Measurements from ENCODE around the gene RBMX. TPM values are rescaled to one million over a fixed set of nuclear protein-coding genes. Genes with fewer than 3 reads are reported as not detected.

Gene RBMX
- total RNA-seq, 2 donors from 2014 or later: 103 to 139 TPM

DNA sequence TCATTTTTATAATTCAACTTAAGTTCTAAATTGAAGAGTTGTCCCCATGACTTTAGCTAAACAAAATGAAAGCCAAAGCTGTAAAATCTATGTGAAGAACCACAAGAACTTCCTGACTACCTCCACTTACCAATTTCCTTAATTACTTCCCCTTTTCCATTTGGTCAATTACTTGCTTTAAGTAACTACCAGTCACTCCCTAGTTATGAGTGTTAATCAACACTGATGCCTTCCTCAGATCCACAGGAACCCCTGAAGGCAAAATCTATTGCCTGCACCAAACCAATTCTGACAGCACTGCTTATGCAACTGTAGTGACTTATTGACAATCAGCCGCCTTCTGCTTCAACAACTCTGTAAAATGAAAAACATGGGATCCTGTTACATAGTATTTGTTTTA is 10.5 kb downstream of the RBMX start:
- intact Hi-C loops (cut with DNase I): no loop called here
- no peaks in the 10 kb centered on the region for H3K36me3 ChIP-seq

DNA sequence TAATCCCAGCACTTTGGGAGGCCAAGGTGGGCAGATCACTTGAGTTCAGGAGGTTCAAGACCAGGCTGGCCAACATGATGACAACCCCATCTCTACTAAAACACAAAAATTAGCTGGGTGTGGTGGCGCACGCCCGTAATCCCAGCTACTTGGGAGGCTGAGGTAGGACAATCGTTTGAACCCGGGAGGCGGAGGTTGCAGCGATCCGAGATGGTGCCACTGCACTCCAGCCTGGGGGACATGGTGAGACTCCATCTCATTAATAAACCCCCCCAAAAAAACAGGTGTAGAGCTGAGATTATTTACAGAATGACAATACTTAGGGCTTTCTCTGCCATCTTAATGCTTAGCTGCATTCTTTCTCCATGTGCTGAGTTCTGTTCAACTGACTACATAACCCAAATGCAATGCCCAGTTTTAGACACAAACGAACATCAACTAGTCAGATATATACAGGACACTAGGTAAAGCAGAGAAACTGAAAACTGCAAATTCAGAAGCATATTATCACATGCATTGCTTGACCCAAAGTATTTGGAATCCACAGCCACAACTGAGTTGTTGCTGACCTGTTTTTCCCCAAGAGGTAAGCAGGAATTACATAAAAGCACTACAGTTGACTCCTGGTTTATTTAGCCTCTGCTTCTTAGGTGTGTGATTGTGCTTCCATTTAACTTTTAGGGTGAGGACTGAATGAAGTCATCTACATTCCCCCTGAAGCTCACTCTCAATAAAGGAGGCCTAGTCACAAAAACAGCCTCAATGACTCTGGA is 12.1 kb downstream of the RBMX start:
- no peak for DNase-seq
- H3K27ac ChIP-seq: no peak overlapping the region
- no peak overlapping the region for H3K9ac ChIP-seq (ENCODE audit: low read depth in 2 of 2, low read length in 2 of 2)
- intact Hi-C loops (cut with DNase I): no loop called here
- H3K27me3 ChIP-seq: no peaks in the 10 kb centered on the region
- H3K9me3 ChIP-seq: no peaks in the 10 kb centered on the region
- H3K4me1 ChIP-seq: no peaks in the 10 kb centered on the region
- H3K36me3 ChIP-seq: no peaks in the 10 kb centered on the region
- no peak overlapping the region for H3K4me3 ChIP-seq
- TF ChIP-seq, protein P1, sequence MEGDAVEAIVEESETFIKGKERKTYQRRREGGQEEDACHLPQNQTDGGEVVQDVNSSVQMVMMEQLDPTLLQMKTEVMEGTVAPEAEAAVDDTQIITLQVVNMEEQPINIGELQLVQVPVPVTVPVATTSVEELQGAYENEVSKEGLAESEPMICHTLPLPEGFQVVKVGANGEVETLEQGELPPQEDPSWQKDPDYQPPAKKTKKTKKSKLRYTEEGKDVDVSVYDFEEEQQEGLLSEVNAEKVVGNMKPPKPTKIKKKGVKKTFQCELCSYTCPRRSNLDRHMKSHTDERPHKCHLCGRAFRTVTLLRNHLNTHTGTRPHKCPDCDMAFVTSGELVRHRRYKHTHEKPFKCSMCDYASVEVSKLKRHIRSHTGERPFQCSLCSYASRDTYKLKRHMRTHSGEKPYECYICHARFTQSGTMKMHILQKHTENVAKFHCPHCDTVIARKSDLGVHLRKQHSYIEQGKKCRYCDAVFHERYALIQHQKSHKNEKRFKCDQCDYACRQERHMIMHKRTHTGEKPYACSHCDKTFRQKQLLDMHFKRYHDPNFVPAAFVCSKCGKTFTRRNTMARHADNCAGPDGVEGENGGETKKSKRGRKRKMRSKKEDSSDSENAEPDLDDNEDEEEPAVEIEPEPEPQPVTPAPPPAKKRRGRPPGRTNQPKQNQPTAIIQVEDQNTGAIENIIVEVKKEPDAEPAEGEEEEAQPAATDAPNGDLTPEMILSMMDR (IDR thresholded peaks at IDR 0.05): no peak

More for the DNA sequence above, 10.5 kb downstream of the RBMX start:
- H3K9ac ChIP-seq (ENCODE audit: low read depth in 2 of 2, low read length in 2 of 2): no peak overlapping the region
- H3K4me1 ChIP-seq: no peaks in the 10 kb centered on the region
- no peaks in the 10 kb centered on the region for H3K9me3 ChIP-seq
- TF ChIP-seq, protein P1 (IDR thresholded peaks at IDR 0.05): no peak
- H3K27me3 ChIP-seq: no peaks in the 10 kb centered on the region
- no peak overlapping the region for H3K4me3 ChIP-seq
- DNase-seq: no peak
- no peak overlapping the region for H3K27ac ChIP-seq

DNA sequence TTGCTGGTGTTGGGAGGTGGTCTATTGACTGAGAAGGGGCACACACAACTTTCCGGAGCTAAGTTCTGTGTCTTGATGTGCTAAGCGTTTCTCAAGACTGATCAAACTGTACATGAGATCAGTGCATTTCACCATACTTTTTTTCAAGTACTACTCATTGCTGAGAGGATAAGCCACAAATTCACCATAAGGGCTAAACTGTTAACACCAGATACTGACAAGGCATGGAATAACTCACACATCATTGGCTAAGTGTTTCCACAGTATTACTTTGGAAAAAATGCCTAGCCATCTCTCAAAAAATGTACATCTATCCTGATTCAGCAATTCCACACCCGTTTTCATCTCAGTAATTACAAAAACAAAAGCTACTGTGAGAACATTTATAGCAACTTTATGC is 13.0 kb downstream of the RBMX start:
- Histone ChIP-seq H3K9me3 (no peaks in the 10 kb centered on the region), H3K27ac (no peak overlapping the region), H3K4me3 (no peak overlapping the region), H3K4me1 (no peaks in the 10 kb centered on the region), H3K9ac (ENCODE audit: low read depth in 2 of 2, low read length in 2 of 2) (no peak overlapping the region), H3K27me3 (no peaks in the 10 kb centered on the region), H3K36me3 (no peaks in the 10 kb centered on the region)
- TF ChIP-seq, protein P1 (IDR thresholded peaks at IDR 0.05): no peak
- intact Hi-C loops (cut with DNase I): no loop called here
- no peak for DNase-seq

DNA sequence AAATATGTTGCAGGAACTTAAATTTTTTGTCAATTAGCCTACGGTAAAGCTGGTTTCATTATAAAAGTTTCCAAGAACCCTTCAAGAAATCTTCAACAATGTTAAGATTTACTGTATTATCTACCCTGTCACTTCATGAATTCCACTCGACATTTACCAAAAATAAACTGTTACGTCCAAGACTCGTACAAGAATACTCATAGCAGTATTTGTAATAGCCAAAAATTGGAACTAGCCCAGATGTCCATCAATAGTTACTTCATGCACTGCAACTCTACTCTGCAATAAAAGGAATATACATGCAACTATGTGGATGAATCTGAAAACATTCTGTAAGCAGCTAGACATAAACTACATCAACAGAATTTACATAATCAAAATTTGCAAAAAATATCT is 13.4 kb downstream of the RBMX start:
- Histone ChIP-seq H3K9me3 (no peaks in the 10 kb centered on the region), H3K4me1 (no peaks in the 10 kb centered on the region), H3K36me3 (no peaks in the 10 kb centered on the region), H3K27me3 (no peaks in the 10 kb centered on the region), H3K9ac (ENCODE audit: low read depth in 2 of 2, low read length in 2 of 2) (no peak overlapping the region), H3K4me3 (no peak overlapping the region), H3K27ac (no peak overlapping the region)
- TF ChIP-seq, protein P1 (IDR thresholded peaks at IDR 0.05): no peak
- DNase-seq: no peak
- intact Hi-C loops (cut with DNase I): no loop called here

DNA sequence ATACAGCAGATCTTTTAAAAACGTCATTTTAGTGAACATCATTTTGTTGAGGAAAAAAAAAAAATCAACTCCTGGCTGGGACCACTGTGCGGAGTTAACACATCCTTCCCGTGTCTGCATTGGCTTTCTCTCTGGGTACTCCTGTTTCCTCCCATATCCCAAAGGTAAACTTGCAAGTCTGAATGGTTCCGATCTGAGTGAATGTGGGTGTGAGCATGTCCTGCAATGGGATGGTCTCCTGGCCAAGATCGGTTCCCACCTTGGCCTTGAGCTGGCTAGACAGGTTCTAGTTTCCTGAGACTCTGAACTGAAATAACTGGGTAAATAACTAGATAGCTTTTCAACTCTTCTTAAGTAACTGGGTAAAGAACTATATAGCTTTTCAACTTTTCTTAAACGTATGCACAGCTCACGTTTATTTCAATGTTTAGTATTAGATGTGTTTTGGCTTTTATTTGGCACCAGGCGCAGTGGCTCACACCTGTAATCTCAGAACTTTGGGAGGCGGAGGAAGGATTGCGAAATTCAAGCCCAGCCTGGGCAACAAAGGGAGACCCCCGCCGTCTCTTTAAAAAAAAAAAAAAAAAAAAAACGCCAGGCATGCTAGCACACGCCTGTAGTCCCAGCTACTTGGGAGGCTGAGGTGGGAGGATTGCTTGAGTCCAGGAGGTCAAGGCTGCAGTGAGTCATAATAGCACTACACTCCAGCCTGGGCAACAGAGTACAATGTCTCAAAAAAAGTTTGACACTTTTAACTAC is 14.0 kb downstream of the RBMX start:
- no peak overlapping the region for H3K9ac ChIP-seq (ENCODE audit: low read depth in 2 of 2, low read length in 2 of 2)
- no peak for DNase-seq
- H3K27me3 ChIP-seq: no peaks in the 10 kb centered on the region
- no peaks in the 10 kb centered on the region for H3K36me3 ChIP-seq
- intact Hi-C loops (cut with DNase I): no loop called here
- no peak overlapping the region for H3K27ac ChIP-seq
- no peaks in the 10 kb centered on the region for H3K4me1 ChIP-seq
- TF ChIP-seq, protein P1 (IDR thresholded peaks at IDR 0.05): no peak
- no peak overlapping the region for H3K4me3 ChIP-seq
- H3K9me3 ChIP-seq: no peaks in the 10 kb centered on the region

All from colonic mucosa (tissue), 4 donors.